HG03135 (cell line): ENCODE measurements around the gene COX5A.

Experiments used
- ATAC-seq: cut with Tn5 transposase; IDR thresholded peaks from one replicate; pipeline ENCODE4 v1.9.1; 2021; ENCODE audit warnings: mild to moderate bottlenecking, moderate library complexity; ENCODE audit not compliant: unreplicated experiment

COX5A gene

DNA sequence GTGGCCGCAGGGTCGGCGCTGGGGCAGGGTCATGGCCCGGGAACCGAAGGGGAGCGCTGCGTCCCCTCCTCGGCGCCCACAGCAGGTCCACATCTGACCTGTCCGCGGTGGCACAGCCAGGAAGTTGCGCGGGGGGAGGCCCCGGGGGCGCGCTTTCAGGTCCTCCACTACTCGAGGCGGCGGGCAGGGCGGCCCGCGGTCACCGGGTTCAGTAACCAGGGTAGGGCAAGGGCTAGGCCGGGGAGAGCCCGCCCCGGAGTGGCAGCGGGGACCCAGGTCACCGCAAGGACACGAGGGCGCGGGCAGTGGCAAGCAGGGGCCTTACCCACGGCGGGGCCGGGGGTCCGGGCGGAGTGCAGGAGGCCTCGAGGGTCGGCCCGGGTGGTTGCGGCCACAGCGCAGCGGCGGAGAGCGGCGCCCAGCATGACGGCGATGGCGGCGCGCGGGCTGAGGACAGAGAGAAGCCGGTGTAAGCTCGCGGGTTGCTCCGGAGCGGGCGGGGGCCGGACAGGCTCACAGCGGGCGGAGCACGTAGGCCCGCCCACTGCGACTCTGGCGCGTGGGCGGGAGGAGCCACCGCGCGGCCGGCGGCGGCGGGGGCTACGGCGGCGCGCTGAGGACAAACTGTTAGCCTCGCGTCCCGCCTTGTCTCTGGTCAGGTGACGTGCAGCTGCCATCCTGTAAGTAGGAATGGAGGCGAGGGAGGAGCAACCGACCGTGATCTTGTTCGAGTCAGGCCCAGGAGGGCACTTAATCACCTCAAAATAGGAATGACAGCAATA is at the start of gene COX5A:
Gene COX5A (minus strand): TSS at position 484 of the 782 bp plus-strand sequence. CDS start 59 bp downstream, at position 425.
- peak; percentile 90 for ATAC-seq

GRCh38 chr15:74983725-74984231 is 45.9 kb upstream of the COX5A start:
- ATAC-seq, result no peak

GRCh38 chr15:74982183-74982582 is 44.3 kb upstream of the COX5A start:
- ATAC-seq, result no peak

DNA sequence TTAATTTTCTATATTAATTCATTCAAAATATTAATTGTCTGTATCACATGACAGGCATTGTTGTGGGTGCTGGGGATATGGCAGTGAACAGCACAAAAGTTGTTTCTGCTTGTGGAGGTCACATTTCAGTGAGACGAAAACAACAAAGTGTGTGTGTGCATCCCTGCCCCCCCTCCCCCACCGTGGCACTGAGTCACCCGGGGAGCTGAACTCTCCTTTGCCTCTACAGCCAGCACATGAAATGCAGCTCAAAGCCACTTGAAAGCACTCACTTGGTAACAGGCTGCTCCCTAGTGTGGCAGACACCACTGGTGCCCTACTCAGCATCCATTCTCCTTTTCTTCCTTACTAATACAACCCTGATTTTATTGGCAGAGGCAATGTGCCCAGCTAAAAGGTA is 40.6 kb upstream of the COX5A start:
- ATAC-seq, result no peak

GRCh38 chr15:74978077-74978476 is 40.2 kb upstream of the COX5A start:
- no peak for ATAC-seq

DNA sequence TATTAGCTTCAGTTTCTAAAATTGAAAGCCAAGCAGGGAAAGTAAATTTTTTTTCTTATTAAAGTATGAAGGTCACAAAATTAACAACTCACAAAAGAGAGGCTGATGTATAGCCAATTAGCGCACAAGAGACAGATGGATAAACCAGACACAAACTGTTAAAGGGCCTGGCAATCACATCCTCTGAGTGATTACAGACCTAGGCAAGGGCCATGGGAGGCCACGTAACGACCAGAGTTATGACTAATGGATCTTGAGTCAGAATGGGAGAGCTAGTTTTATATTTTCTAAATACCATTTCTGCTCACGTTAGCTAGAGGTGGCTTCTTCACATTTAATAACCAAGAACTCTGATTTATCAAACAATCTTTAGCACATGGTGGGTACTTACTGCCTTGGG is 39.7 kb upstream of the COX5A start:
- ATAC-seq, result no peak

- ATAC-seq, result no peak
Observed at GRCh38 chr15:74976159-74976558, 38.3 kb upstream of the COX5A start.

GRCh38 chr15:74967670-74968069 is 29.8 kb upstream of the COX5A start:
- no peak for ATAC-seq

GRCh38 chr15:74964794-74965193 is 26.9 kb upstream of the COX5A start:
- ATAC-seq, result no peak

DNA sequence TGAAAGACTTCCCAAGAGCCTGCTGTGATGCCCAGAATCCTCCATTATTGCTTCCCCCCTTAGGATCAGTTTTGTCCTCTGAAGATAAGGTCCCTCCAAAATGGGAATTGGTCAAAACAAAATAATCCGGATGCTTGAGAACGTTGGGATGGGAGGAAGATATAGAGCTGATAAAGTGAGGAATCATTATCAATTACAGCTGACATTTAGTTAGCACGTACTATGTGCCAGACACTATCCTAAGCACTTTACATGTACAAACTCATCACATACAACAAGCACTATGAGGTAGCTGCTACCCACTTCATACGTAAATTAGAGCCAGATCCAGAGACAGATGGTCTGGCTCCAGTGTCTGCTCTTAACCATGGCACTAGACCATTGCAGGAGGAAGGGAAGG is 25.3 kb upstream of the COX5A start:
- no peak for ATAC-seq

GRCh38 chr15:74962671-74963070 is 24.8 kb upstream of the COX5A start:
- no peak for ATAC-seq

DNA sequence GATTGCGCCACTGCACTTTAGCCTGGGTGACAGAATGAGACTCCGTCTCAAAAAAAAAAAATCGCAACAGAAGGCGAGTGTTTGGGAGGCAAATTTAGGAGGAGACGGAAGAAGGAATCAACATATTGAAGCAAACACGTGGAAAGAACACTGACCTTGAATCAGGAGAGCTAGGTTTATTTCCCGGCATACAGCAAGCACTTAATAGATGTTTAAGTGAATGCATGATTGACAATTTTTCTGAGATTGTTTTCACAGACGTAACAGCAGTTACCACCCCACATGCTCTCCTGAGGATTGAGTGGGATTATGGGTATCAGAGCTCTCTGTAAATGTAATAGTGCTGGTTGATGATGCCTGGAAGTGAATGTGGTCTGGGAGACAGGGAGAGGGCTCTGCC is 24.3 kb upstream of the COX5A start:
- no peak for ATAC-seq

- no peak for ATAC-seq
Observed at GRCh38 chr15:74961616-74962015, 23.7 kb upstream of the COX5A start.

- ATAC-seq, result no peak
Observed at GRCh38 chr15:74960995-74961588, 23.2 kb upstream of the COX5A start.

- no peak for ATAC-seq
Observed at GRCh38 chr15:74960286-74960685, 22.4 kb upstream of the COX5A start.

- ATAC-seq, result no peak
Observed at GRCh38 chr15:74959586-74959939, 21.7 kb upstream of the COX5A start.

DNA sequence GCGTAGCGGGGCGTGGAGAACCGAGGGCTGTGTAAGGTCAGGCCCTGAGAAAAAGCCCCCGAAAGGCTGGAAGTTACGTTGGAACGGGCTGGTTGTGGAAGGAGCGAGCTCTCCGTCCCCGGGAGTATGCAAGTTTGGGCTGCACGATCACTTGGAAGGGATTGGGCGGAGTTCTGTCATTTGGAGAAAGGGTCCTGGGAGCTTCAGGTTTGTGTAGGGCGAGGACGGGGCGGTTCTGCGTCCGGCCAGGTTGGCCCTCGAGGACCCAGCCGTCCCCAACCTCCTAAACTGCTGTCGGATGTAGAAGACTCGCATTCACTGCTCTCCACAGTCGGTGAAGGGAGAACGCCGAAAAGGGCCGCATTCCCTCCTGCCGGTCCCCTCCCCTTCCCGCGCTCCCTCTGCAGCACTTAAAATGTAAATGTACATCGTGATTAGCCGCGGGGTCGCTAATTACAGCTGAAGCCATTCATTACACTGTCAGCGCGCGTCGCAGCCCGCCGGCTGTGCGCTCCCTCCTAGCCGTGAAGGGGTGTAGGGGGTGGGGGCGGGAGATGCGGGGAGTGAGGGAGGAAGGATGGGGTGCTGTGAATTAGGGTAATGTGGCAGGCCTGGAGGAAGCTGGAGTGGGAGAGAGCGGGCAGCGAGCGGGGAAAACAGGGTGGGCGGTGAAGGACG is 21.2 kb upstream of the COX5A start:
- ATAC-seq, result no peak

DNA sequence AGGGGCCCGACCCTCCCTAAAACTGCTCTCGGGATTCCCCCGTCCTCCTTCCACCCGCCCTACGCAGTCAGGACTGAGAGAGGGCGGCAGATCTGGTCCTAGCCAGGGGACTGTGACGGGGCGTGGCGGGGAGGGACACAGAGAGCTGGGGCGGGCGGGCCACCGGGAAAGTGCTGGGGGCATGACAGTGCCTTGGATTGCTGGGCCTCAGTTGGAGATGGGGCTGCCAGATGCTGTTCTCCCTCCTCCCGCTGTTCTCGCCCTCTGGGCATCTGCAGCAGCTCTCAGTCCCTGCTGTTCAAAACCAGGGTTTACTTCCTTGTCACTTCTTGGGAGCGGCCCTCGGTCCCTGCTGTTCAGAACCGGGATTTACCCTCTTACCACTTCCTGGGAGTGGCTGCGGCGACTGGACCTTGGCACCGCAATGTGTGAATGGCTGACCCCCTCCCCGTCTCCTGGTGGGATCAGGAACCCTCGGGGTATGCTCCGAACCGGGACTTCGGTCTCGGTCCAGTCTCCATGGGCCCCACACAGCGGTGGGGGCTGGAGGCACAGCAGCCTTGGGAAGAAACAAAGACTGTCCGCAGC is 20.5 kb upstream of the COX5A start:
- no peak for ATAC-seq

DNA sequence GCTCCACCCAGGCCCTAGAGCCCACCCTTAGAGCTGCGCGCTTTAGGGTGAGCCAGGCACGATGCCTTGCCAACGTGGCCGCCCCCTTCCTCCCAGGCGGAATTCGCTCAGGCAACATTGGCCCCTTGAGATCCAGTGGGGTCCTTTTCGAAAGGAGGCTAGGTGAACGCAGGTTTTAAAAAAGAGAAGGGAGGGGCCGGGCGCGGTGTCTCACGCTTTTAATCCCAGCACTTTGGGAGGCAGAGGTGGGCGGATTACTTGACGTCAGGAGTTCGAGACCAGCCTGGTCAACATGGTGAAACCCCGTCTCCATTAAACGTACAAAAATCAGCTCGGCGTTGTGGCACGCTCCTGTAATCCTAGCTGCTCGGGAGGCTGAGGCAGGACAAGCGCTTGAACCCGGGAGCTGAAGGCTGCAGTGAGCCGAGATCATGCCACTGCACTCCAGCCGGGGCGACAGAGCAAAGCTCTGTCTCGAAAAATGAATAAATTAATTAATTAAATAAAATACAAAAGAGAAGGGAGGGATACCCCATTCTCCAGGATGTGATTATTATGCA is 19.7 kb upstream of the COX5A start:
- ATAC-seq, result no peak

GRCh38 chr15:74956648-74957475 is 19.0 kb upstream of the COX5A start, which contains the start of gene RPP25:
Gene RPP25 (minus strand): TSS chr15:74956772. CDS start chr15:74956583, 189 bp downstream.
- peak; percentile 66 for ATAC-seq
